ENCODE results near the gene TNNI2. TPM values are rescaled to one million over a fixed set of nuclear protein-coding genes. Genes with fewer than 3 reads are reported as not detected.
"Not testable (repeated sequence)": the region's sequence is repeated elsewhere in the genome, so short reads cannot be mapped to it uniquely, and the experiment has no call there.

The TNNI2 gene
- total RNA-seq, 1 donor from 2014 or later: 6.9 TPM

GRCh38 chr11:1875093-1875850 lies 36.5 kb downstream of the TNNI2 start:
- intact Hi-C loops (cut with DNase I): no loop called here
- ATAC-seq: no peak
- Histone ChIP-seq H3K36me3 (no peaks in the 10 kb centered on the region), H3K4me3 (no peak overlapping the region), H3K9me3 (no peaks in the 10 kb centered on the region), H3K4me1 (no peaks in the 10 kb centered on the region), H3K27ac (no peak overlapping the region), H3K27me3 (peaks cover 1% of the 10 kb centered on the region)
- TF ChIP-seq CTCF (IDR thresholded peaks at IDR 0.05): no peak
- DNase-seq: no peak

- H3K27me3 ChIP-seq; intact Hi-C loops (cut with DNase I); H3K4me1 ChIP-seq; ATAC-seq; H3K4me3 ChIP-seq; H3K9me3 ChIP-seq; DNase-seq; H3K36me3 ChIP-seq; H3K27ac ChIP-seq: not testable (repeated sequence)
Measured at GRCh38 chr11:1875851-1876301, 37.1 kb downstream of the TNNI2 start.

GRCh38 chr11:1876361-1877063 lies 37.7 kb downstream of the TNNI2 start:
- Histone ChIP-seq H3K36me3 (no peaks in the 10 kb centered on the region), H3K27ac (no peak overlapping the region), H3K27me3 (no peaks in the 10 kb centered on the region), H3K4me3 (no peak overlapping the region), H3K9me3 (no peaks in the 10 kb centered on the region), H3K4me1 (no peaks in the 10 kb centered on the region)
- ATAC-seq: peak; percentile 12
- intact Hi-C loops (cut with DNase I): no loop called here
- peak; percentile 68 for DNase-seq
- peak; percentile 37 for TF ChIP-seq CTCF (IDR thresholded peaks at IDR 0.05)

- no peak for TF ChIP-seq CTCF (IDR thresholded peaks at IDR 0.05)
- peaks cover 3% of the 10 kb centered on the region for H3K4me1 ChIP-seq
- H3K27ac ChIP-seq: no peak overlapping the region
- no peak overlapping the region for H3K4me3 ChIP-seq
- no peaks in the 10 kb centered on the region for H3K9me3 ChIP-seq
- intact Hi-C loops (cut with DNase I): no loop called here
- no peak for ATAC-seq
- DNase-seq: peak; percentile 65
- no peaks in the 10 kb centered on the region for H3K27me3 ChIP-seq
- H3K36me3 ChIP-seq: no peaks in the 10 kb centered on the region
Measured at GRCh38 chr11:1877211-1878136, 38.7 kb downstream of the TNNI2 start.

- DNase-seq (peak; percentile 32), ATAC-seq (no peak)
- H3K4me1 ChIP-seq: peaks cover 5% of the 10 kb centered on the region
- no peaks in the 10 kb centered on the region for H3K36me3 ChIP-seq
- no peak overlapping the region for H3K27ac ChIP-seq
- intact Hi-C loops (cut with DNase I): no loop called here
- H3K4me3 ChIP-seq: no peak overlapping the region
- no peak for TF ChIP-seq CTCF (IDR thresholded peaks at IDR 0.05)
- H3K9me3 ChIP-seq: no peaks in the 10 kb centered on the region
- H3K27me3 ChIP-seq: no peaks in the 10 kb centered on the region
Measured at GRCh38 chr11:1878137-1879031, 39.6 kb downstream of the TNNI2 start.
